Suprapubic skin (tissue), 4 donors: ENCODE measurements around the gene UBASH3A. TPM values are rescaled to one million over a fixed set of nuclear protein-coding genes. Genes with fewer than 3 reads are reported as not detected.

Experiments
- DNase-seq, 2 donors: peaks; one replicate each; pipeline ENCODE4 v3.0.0-alpha.2; 2019; ENCODE audit warnings: low spot score in 2 of 2
- H3K27ac ChIP-seq: fragments of 200-600 bp; sonication (generic); one replicate; pipeline ENCODE4 v1.5.1; 2019
- H3K27me3 ChIP-seq: fragments of 200-600 bp; sonication (generic); one replicate; pipeline ENCODE4 v1.5.1; 2019
- H3K36me3 ChIP-seq: fragments of 200-600 bp; sonication (generic); one replicate; pipeline ENCODE4 v1.5.1; 2019
- H3K4me1 ChIP-seq: fragments of 200-600 bp; sonication (generic); one replicate; pipeline ENCODE4 v1.5.1; 2019
- H3K4me3 ChIP-seq: fragments of 200-600 bp; sonication (generic); one replicate; pipeline ENCODE4 v1.5.1; 2019; ENCODE audit warnings: mild to moderate bottlenecking
- H3K9me3 ChIP-seq: fragments of 200-600 bp; sonication (generic); one replicate; pipeline ENCODE4 v1.5.1; 2019
- CTCF ChIP-seq, 2 donors: fragments of 200-600 bp in 1 of 2; fragments of 450-650 bp in 1 of 2; sonication (generic) in 1 of 2; IDR thresholded peaks; one replicate each; pipeline ENCODE4 v1.5.1; 2016 to 2019; ENCODE audit warnings: antibody characterized with exemption in 2 of 2, mild to moderate bottlenecking in 1 of 2, moderate library complexity in 1 of 2
- EP300 ChIP-seq: sonication (generic); formaldehyde crosslinking; IDR thresholded peaks from one replicate; pipeline ENCODE4 v1.6.1; 2017; ENCODE audit warnings: antibody characterized with exemption
- POLR2A ChIP-seq, 2 donors: fragments of 450-650 bp; IDR thresholded peaks; one replicate each; pipeline ENCODE4 v1.6.1; 2017; ENCODE audit warnings: antibody characterized with exemption in 2 of 2, mild to moderate bottlenecking in 2 of 2, moderate library complexity in 2 of 2
- POLR2AphosphoS5 ChIP-seq, 3 donors: sonication (generic); formaldehyde crosslinking; IDR thresholded peaks; one replicate each; pipeline ENCODE4 v1.6.1; 2017; ENCODE audit warnings: antibody characterized with exemption in 3 of 3
- WGBS: methylation state at CpG from one replicate; pipeline ENCODE4 v1.1.5; 2018; 5-methylcytosine and 5-hydroxymethylcytosine counted together
- total RNA-seq, 4 donors: library from RNA; depleted of rRNA; stranded (reverse); fragments of >200 nt; gene quantifications; one replicate each; pipeline ENCODE4 v1.1.0, GENCODE V29; 2016

The UBASH3A gene
- total RNA-seq, 4 donors from 2014 or later = 0.36 to 1.0 (median 0.47) TPM; not detected in 1

- H3K4me1 ChIP-seq = no peaks in the 10 kb centered on the region
- DNase-seq = no peak
- no peak overlapping the region for H3K27ac ChIP-seq
- H3K4me3 ChIP-seq = no peak overlapping the region
- TF ChIP-seq POLR2A (IDR thresholded peaks at IDR 0.05) (no peak), CTCF (IDR thresholded peaks at IDR 0.05) (no peak), POLR2AphosphoS5 (IDR thresholded peaks at IDR 0.05) (no peak), EP300 (no peak)
- H3K36me3 ChIP-seq = no peaks in the 10 kb centered on the region
- peaks cover 3% of the 10 kb centered on the region for H3K27me3 ChIP-seq
- no peaks in the 10 kb centered on the region for H3K9me3 ChIP-seq
- WGBS = 84% methylated on average over 2 of the region's 2 CpGs
Measured at GRCh38 chr21:42384989-42385388, 18.7 kb upstream of the UBASH3A start.

- no peak overlapping the region for H3K4me3 ChIP-seq
- no peak for TF ChIP-seq CTCF (IDR thresholded peaks at IDR 0.05)
- no peak for TF ChIP-seq EP300
- no peak for TF ChIP-seq POLR2A (IDR thresholded peaks at IDR 0.05)
- no peak for TF ChIP-seq POLR2AphosphoS5 (IDR thresholded peaks at IDR 0.05)
- no peaks in the 10 kb centered on the region for H3K27me3 ChIP-seq
- DNase-seq = no peak
- H3K36me3 ChIP-seq = no peaks in the 10 kb centered on the region
- no peaks in the 10 kb centered on the region for H3K9me3 ChIP-seq
- H3K4me1 ChIP-seq = no peaks in the 10 kb centered on the region
- no peak overlapping the region for H3K27ac ChIP-seq
- WGBS = 94% methylated on average over 5 of the region's 5 CpGs
Measured at GRCh38 chr21:42385619-42386018, 18.1 kb upstream of the UBASH3A start.

DNA sequence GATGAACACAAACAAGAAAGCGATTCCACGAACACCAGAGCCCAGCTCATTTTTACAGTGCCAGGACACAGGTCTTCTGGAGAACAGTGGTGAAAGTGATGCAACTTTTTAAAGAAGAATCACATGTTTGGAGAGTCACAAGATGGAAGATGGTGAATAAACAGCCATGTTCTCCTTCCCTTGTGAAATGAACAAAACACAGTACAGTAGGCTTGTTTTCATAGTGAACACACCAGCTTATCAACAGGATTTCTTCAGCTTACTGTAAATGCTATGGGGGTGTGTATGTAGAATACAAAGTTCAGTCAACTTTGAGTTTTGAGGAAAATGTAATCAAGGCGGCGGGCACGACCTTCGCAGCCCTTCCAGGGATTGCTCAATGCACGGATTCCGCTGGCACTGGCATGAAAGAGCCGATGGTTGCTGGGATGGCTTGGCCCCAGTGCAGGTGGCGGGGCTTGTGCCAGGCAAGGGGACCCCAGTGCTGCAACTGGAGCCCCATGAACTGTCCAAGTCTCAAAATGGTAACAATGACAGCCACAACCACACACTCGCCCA is 17.6 kb upstream of the UBASH3A start:
- no peaks in the 10 kb centered on the region for H3K9me3 ChIP-seq
- no peak overlapping the region for H3K27ac ChIP-seq
- H3K4me3 ChIP-seq = no peak overlapping the region
- no peak for DNase-seq
- WGBS = 94% methylated on average over 10 of the region's 11 CpGs
- H3K36me3 ChIP-seq = no peaks in the 10 kb centered on the region
- no peaks in the 10 kb centered on the region for H3K4me1 ChIP-seq
- no peaks in the 10 kb centered on the region for H3K27me3 ChIP-seq
- TF ChIP-seq POLR2AphosphoS5 (IDR thresholded peaks at IDR 0.05) (no peak), CTCF (IDR thresholded peaks at IDR 0.05) (no peak), POLR2A (IDR thresholded peaks at IDR 0.05) (no peak), EP300 (no peak)

DNA sequence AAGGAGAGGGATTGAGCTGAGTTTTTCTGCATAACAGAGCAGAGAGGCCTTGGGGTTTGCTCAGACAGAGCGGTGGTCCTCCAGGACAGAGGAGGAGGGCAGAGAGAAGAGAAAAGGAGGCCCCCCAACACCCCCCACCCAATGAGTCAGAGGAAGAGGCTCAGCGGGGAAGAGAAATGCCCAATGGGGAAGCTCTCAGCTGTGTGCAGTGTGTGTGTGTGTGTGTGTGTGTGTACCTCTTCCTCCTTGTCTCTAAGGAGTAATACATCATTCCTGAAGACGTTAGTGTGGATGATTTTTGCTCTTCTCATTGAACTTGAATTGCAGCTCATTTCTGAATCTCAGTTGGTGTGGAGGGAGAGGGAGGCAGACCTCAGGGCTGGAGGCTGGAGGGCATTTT is 16.5 kb upstream of the UBASH3A start:
- DNase-seq = no peak
- Histone ChIP-seq H3K9me3 (no peaks in the 10 kb centered on the region), H3K4me3 (no peak overlapping the region), H3K27me3 (no peaks in the 10 kb centered on the region), H3K4me1 (no peaks in the 10 kb centered on the region), H3K36me3 (no peaks in the 10 kb centered on the region), H3K27ac (no peak overlapping the region)
- no peak for TF ChIP-seq POLR2A (IDR thresholded peaks at IDR 0.05)
- no peak for TF ChIP-seq EP300
- WGBS = 43% methylated on average over 3 of the region's 3 CpGs

DNA sequence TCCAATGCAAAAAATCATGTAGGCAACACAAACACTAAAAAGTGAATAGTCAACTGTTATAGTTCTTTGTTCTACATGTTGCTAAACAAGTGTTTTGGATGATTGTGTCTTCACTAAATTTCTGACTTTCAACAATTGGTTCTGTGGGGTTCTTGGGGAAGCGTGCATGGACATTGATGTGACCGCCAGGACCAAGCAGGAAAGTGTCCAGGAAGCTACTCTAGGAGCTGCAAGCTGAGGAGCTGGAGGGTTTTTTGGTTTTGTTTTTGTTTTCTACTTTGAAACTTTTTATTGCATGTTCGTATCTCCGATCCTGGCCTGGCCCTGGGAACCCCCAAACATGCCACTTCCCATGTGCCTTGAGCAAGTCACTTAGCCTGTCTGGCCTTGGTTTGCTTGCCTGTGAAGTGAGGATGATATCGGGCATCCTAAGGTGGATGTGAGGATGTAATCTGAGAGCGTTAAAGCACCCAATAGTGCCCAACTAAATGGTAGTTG is 15.8 kb upstream of the UBASH3A start:
- WGBS = 88% methylated on average over 6 of the region's 6 CpGs
- Histone ChIP-seq H3K27me3 (no peaks in the 10 kb centered on the region), H3K36me3 (no peaks in the 10 kb centered on the region), H3K4me1 (no peaks in the 10 kb centered on the region), H3K9me3 (no peaks in the 10 kb centered on the region), H3K27ac (no peak overlapping the region), H3K4me3 (no peak overlapping the region)
- no peak for TF ChIP-seq EP300
- TF ChIP-seq POLR2A (IDR thresholded peaks at IDR 0.05) = no peak
- TF ChIP-seq CTCF (IDR thresholded peaks at IDR 0.05) = no peak
- TF ChIP-seq POLR2AphosphoS5 (IDR thresholded peaks at IDR 0.05) = no peak
- no peak for DNase-seq
